GM19193 (cell line): ENCODE data around the gene F5.

Experiments
- POLR2A ChIP-seq: IDR thresholded peaks from 4 replicates; pipeline ENCODE4 v1.6.1; 2011; ENCODE audit not compliant: insufficient read depth, insufficient read length; ENCODE audit errors: extremely low read depth

Gene F5

DNA sequence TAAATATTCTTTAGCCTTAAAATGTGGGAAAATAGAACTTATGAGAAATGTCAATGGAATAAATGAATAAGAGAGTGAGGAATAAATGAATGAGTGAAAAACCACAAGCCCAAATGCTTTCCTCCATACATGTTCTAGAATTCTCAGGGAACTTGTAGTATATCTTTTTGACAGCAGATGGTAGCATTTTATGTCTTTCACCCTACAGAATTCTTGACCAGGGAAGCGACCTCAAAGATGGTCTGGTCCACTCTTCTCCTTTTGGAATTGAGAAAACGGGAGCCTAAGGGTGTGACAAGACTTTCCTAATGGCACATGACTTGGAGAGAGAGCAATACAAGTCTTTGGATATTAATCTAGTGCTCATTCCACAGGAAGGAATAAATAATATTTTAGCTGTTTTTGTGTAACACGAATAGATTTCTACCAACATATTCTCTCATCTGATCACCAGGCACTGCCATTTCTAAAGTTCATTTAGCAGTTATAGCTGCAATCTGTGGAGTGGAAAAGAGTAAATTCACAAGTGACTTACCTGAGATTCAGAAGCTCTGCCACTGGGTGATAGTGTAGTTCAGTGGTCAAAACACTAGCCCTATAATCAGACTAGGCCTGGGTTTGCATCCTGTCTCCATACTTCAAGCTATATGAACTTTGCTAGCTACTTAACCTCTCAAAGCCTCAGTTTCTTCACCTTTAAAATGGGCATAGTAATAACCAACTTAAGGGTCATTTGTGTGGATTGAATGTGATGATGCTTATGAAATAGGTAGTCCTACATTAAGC is 15.0 kb upstream of the F5 start:
- TF ChIP-seq POLR2A = no peak

DNA sequence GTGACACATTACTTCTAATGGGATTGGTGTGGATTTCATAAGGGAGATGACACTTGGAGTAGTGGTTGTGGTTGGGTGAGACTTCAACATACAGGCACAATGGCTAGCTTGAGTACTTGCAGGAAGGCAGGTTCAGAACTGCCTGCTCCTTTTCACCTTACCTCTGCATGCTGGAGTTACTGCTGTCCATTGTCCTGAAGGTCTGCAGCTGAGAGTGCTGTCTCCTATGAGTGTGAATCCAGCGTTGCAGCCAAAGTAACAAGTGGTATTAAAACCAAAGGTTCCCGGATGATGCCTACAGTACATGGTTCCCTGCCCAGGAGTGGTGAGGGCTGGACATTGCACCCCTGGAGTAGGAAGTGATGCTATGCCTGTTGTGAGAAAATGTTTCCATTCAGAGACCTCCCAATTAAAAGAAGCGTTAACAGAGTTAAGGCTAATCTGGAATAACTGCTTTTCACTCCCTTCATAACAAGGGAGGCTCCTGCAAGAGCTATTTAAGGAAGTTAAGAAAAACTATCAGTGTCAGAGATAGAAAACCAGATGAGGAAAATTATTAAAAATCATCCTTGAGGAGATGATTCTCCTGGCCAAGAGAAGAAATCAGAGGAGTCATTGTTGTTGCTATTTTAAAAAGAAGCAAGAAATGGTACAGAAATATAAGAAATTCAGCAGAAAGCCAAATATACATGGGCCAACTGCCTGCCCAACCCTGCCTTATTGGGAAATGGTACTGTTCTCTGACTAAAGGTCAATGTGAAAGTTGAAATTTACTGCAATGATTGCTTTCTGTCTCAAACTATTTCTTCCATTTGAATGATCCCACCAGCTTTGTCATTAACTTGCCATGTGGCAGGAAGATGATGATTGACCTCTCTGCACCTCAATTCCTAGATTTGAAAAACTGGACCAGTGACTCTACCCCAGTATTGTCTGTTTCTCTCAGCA is 9.8 kb upstream of the F5 start:
- TF ChIP-seq POLR2A = no peak

DNA sequence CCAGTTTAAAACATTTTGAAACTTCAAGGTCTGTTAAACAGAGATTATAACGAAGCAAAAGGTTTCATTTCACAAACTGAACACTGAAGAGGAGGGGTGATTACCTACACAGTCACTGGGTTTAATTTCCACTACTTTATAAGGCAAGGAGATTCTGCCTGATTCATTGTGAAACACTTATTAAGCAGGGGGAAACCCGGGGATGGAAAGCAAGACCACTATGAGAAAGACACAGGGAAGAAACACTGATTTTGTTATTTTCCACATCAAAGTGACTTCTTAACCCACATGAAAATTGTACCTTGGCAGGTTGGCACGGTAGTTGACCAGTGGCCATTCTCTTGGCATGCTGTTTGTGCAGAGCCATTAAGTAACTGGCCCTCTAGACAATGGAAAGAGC is 8.1 kb upstream of the F5 start:
- TF ChIP-seq POLR2A = no peak

DNA sequence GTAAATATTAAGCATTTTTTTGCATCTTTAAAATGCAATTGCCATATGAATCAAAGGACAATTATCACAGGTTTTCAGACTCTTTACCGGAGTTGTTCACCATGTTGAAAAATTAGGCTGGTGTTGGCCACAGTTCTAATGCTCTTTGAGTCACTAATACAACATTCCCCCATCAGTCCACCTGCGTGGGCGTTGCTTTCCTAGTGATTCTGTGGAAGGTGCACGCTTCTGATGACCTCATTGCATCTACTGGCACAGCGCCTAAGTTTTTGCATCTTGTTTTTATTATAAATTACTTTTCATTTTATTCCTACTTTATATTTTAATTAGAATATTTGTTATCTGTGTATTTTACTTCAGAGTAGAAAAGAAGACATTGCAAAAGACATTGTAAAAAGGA is 4.7 kb upstream of the F5 start:
- no peak for TF ChIP-seq POLR2A

DNA sequence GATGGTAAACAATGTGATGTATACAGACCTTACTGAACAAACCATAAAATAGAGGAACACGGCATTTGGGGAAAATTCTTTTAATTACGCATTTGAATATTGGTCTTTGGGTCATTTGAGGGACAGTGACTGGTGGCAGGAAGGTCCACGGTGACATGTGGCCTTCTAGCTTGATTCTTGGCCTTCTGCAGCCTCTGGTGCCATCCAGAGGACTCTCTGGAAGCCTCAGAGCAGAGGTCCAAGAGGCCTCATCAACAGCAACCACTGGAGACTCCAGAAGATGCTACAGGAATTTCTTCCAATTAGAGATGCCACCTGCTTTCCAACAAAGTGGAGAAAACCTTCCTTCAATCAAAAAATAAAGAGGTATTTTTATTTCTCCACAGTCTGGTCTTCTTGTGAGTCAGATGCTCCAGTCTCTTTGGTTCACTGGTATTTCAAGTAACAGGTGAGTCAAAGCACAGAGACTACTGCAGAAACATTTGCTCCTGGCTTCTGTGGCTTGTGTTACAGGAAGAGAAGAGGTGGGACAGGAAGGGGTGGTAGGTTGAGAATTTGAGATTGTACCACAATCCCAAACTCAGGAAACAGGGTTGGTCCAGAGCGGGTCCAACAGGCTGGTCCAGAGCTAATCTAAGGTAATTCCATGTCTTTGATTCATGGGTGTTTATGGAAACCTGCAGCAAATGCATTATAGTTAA is 2.7 kb upstream of the F5 start:
- no peak for TF ChIP-seq POLR2A

DNA sequence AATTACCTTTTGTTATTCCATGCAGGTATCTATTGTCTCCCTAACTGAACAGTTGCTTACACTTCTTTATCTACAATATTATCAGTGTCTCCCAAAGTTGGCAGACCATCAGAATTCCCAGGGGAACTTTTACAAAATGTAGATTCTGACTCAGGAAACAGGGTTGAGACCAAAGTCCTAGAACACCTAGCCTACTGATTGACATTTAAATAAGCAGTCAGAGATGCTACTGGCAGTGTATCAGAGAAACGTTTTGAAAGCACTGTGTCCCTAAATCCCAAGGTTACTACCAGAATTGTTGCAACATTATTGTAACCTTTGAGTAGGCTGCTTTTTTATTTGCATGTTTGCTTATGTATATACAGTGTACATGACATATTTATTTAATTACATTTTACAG is 1.8 kb upstream of the F5 start:
- TF ChIP-seq POLR2A = no peak

DNA sequence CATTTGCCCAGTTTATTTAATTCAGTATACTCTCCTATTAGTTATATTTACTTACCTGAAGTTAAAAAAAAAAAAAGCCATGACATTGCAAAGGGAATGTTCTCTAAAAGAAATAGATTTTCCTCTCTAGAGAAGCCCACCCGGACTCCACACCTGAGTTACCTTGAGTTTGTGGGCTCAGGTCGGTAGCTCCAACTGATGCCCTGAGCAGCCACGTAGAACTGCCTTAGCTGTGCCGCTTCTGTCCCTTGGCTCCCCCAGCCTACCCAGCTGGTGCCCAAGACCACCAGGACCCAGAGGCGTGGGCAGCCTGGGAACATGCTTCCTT is 250 bp downstream of the F5 start:
- TF ChIP-seq POLR2A = no peak

DNA sequence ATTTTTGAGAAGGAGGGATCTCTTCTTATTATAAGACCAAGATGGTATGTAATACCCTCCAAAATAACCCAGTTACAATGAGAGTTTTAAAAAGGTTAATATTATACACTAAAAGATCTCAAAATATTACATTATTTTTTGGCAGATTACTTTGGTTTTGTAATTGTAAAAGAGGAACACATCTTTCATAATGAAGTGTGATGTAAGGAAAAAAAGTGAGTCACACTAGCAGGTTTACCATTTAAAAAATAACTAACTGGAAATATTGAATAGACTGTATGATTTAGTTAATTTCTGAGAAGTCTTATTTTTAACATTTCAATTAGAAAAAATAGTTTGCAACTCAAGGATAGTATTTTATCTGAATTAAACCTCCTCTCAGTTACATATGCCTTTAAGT is 1.1 kb downstream of the F5 start:
- no peak for TF ChIP-seq POLR2A

DNA sequence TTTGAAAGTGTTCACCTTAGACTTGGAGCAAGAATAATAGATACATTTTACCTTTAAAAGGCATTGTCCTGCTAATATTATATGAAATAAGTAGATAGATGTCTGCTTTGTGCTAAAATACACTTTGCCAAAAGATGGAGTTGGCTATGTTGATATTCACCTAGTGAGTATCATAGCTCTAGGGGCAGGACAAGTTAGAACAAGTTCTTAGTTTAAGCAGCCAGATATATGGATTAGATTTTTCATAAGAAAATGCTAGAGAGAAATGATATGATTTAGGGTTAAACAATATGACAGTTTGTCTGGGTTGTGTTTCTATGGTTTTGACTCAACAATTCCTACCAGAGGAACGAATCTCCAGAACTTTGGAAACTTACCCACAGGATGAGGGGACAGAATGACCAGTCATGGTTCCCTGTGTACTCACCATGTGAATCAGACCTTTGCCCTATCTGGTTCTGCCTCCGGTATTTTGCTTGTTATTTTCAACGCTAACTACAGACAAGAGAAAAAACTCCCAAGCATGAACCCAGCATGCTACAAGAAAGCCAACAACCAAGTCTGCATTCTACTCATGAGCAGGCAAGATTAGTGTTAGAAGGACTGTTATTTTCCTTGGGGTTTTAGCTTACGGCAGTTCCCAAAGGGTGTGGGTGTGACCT is 1.7 kb downstream of the F5 start:
- TF ChIP-seq POLR2A = no peak

DNA sequence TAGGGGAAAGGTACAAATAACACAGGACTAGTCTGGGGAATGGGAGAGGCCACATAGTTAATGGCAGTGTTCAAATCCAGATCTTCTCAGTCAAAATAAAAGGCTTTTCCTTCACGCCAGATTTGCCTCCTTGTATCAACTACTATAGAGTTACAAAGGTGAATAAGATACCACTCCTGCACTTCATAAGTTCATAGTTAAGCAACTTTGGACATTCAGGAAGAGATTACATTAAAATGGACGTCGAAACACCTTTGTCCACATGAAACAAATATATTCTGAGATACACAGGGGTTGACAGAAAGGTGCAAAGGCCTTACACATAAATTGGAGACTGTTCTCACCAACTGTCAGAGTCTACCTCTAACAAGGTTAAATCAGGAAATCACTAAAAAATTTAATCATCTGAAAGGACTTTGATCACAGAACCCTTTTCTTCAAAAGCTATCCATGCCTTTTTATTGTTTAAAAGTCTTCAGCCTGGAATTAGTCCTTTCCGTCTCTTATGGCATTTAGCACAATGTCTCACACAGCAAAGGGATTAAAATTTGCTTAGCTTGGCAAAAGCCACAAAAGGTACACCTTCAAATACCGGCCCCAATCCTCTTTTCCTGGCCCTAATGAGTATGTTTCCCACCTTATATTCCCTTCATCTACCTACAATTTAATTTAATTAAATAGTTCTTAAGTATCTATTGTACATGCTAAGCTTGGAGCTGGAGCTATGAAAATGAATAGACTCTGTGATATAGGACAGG is 8.1 kb downstream of the F5 start:
- TF ChIP-seq POLR2A = no peak

DNA sequence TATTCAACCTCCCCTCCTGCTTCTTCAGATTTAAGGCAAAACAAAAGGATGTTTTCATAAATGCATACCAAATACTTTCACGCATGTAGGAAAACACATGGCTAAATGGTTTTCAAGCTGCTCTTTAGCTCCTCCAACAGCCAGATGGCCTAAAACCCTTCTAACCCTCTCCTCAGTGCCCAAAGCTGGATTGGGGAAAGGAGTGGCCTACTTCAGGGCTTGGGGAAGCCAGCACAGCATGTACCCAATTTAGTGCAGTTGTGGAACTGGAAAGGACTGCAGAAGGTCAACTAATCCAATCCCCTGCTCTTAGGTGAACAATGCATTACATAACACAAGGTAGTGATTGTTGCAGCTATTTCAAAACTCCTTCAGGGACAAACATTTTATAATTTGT is 9.3 kb downstream of the F5 start:
- no peak for TF ChIP-seq POLR2A

DNA sequence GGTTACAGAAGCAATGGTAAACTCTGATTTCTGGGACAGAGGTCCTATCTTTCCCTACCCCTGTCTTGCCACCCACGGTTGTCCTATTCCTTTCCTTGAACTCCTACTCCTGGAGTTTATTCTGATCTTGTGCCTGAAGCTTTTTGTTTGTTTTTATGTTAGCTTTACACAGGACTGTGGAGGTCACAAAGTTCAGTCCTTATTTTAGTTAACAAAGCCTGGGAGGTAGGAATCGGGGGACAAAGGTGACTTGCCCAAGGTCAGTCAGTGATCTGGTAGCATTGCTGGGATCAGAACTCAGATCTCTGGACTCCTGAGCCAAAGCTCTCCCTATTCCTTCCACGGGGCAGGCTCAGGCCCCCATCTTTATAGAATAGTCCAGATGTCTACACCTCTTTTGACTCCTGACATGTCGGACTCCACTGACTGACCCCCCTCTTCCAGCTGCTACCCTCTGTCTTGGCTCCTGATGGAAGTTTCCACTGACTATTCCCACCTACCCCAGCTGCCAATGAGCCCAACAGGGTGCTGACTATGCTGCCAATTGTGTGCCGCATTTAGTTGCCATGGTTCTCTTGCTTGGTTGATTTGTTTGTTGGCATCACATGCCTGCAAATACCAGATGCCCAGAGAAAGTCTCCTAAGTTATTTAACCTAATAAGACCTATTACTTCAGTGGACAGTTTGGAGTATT is 9.9 kb downstream of the F5 start:
- TF ChIP-seq POLR2A = no peak

DNA sequence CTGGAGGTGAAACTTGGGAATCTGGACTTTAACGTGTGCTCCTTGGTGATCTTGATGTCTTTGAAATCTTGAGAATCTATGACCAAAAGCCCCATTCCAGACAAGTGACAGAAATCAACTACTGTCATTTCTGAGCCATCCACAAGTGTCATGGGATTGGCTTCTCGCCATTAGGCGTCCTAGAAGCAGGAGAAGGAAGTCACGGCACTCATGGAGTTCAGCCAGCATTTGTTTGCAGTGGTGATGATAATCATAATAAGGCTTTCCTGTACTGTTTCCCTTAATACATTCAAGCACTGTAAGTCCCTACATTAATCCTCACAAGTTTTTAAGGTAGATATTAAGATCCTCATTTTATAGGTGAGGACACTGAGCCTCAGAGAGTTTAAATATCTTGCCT is 11.9 kb downstream of the F5 start:
- no peak for TF ChIP-seq POLR2A

DNA sequence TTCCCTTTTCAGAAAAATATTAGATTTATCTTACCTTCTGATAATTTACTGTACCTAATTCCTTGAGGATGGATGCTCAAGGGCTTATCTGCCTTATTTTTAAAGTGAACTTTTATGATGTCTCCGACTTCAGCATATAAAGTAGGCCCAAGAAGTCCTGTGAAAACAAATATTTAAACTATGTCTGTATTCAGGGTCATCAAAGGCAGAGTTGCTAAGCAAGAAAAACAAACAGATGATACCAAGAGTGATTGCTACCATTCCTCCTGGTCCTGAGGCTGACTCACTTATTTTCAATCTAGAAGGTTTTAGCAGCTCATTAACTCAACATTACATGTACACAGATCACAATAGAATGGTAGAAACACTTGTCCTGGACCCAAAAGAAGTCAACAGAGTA is 14.1 kb downstream of the F5 start:
- no peak for TF ChIP-seq POLR2A
